Measurements from ENCODE around the gene ONECUT1.
A peak's percentile ranks its signal among the peaks of the same experiment; 100 is the strongest.

The ONECUT1 gene

DNA sequence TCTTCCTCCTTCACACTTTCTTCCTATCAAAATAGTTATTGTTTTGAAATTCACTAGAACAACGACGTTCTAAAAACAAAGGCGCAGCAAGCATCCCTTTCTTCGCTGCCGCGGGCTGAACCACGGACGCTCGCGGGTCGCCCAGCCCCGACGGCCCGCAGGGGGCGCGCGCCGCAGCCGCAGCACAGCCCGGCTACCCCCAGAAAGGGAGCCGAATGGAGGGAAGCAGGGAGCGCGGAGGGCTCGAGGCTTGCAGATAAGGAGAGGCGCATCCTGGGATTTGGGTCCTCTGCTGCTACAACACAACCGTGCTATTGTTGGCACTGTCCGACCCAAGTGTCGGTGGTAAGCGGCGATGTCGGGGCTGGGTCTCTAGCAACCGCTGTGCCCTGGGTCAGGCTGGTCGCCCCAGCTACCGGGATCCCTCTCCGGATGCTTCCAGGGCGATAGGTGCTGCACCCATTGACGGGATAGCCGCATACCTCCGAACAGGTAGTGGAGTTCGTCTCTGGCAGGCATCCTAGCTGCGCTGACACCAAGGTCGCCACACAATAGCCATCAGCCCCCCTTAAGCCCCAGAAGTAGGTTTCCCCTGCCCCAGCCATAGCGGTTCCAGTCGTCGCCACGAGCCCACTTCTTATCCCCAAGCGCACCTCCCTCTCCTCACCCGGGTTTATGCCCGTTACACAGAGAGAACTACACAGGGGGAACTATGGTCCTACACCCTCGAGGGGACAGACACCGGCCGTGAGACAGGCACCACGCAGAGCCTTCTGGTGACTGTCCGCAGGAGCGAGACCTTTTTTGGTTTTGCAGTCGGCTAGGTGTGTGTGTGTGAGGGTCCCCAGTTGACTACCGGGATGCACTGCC is 6.0 kb downstream of the ONECUT1 start:
- no peak for DNase-seq (ENCODE audit: low read depth, low spot score)
- no peak overlapping the region for H3K27ac ChIP-seq

- DNase-seq (ENCODE audit: low read depth, low spot score): no peak
- no peak overlapping the region for H3K27ac ChIP-seq
Measured at GRCh38 chr15:52783191-52783829, 6.8 kb downstream of the ONECUT1 start.

DNA sequence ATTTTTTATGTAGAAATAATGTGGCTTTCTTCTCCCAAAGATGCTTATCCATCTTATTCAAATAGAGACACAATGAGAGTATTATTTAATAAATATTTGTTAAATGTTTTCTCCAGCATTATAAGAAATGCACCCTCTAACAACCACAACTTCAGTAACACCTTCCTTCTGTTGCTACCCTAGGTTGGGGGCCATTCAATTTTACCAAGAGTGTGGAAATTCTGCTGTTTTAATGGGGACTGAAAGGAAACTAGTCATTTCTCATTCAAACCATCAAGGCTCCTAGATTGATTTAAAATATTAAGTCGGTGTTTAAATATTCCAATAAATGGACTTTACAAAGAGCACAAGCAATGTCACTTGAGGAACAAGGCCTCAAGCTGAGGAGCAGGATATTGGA is 7.6 kb downstream of the ONECUT1 start:
- DNase-seq (ENCODE audit: low read depth, low spot score): no peak
- no peak overlapping the region for H3K27ac ChIP-seq

DNA sequence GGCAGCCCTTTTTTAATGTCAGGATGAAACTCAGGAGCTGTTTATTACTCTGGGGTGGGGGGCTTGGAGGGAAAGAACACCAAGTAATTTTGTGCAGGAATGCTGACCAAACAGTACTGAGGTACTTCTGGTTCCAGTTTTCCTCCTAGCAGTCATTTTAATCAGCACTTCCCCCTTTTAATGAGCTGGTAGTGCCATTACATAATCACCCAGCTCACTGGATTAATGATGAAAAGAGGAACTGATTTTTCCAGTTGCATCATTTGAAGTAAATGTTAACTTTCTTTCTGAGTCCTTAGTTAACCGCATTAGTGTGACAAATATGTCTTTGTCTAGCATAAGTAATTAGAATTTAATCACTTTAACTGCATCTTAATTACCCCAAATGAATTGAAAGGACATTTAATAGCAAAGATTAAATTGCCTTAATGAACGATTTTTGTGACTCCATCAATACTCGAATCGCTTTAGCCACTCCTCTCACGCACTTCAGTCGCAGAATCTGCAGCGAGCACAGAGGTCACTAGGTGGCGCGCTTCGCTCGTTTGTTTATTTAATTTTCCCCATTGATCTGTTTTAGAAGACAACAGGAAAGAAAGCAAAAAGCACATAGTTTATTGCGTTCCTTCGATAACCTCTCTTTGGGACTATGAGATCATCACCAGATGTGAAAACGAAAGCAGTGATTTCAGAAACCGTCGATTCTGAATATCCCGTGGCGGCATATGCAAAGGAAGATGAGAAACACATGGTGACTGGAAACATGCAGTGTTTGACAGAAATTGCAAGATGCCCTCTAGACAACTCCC is 9.8 kb downstream of the ONECUT1 start:
- H3K27ac ChIP-seq: no peak overlapping the region
- DNase-seq (ENCODE audit: low read depth, low spot score): no peak

GRCh38 chr15:52778457-52778856 is 11.7 kb downstream of the ONECUT1 start:
- no peak overlapping the region for H3K27ac ChIP-seq
- DNase-seq (ENCODE audit: low read depth, low spot score): no peak

- no peak overlapping the region for H3K27ac ChIP-seq
- peak; percentile 18 for DNase-seq (ENCODE audit: low read depth, low spot score)
Measured at GRCh38 chr15:52772766-52773165, 17.4 kb downstream of the ONECUT1 start.

DNA sequence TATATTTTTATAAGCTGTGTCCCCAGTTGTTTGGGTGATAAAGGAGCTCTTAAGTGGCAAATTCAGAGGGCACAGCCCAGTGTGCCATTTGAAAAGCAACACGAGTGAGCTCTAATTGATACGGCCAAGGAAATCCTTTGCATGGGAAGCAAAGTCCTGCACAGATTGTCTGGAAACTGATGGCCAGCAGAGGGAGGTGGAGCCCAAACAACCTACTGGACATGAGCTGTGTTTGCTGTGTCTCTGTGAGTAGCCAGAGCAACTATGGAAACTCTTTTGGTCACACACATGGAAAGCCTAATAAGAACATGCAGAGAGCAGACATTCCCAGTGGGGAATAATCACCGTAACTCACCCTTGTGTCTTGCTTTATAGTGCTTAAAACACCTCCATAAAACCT is 24.4 kb downstream of the ONECUT1 start:
- H3K27ac ChIP-seq: no peak overlapping the region
- DNase-seq (ENCODE audit: low read depth, low spot score): no peak

GRCh38 chr15:52764731-52765130 is 25.4 kb downstream of the ONECUT1 start:
- DNase-seq (ENCODE audit: low read depth, low spot score): no peak
- no peak overlapping the region for H3K27ac ChIP-seq

DNA sequence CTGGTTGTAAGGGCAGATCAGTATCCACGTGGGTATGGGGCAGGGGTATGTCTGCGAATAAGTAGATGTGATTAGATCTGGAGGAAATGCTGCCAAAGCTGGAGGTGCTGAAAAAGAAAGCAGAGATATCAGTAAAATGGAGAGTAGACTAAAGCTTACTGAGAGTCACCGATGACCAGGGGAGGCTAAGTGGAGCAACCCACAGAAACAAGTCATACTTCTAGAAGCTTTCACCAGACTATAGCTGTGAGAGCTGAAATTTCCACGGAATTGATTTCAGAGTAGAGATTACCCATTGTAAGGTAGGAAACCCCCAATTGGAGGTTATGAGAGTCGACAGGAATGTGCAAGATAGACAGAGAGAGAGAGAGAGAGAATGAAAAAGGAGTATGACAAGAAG is 27.5 kb downstream of the ONECUT1 start:
- H3K27ac ChIP-seq: no peak overlapping the region
- DNase-seq (ENCODE audit: low read depth, low spot score): no peak

DNA sequence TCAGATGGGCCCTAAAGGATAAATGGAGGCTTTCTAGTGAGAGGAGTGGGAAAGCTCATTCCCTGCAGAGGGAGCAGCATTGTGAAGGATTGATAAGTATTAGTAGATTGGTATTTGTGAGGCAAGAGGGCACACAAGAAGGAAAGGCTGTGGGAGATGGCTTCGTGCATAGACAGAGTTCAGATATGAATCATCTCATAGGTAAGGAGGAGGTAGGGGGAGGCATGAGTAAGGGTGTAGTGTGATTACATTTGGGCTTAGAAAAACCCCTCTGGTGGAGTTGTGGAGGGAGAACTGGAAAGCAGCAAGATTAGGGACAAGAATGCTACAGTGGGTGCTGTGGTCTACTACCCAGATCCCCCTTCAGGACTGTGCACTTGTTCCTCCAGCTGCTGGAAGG is 29.6 kb downstream of the ONECUT1 start:
- no peak for DNase-seq (ENCODE audit: low read depth, low spot score)
- H3K27ac ChIP-seq: no peak overlapping the region

DNA sequence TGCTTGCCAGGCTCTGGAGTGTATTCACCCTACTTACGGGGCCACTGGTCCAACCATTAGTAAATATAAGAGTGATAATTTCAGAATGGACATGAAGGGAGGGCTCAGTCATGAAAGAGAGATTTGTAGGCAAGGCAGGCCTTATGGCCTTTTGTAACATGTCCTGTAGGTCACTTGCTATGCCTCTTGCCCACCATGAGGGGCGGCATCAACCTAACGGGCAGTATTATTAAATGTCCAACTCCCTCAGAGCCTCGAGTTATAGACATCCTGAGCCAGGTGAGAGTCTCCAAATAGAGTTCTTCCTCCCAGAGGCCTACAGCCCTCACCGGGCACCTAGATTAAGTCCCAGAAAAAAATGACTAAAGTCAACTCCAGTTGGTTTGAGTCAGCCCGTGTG is 30.2 kb downstream of the ONECUT1 start:
- no peak for DNase-seq (ENCODE audit: low read depth, low spot score)

GRCh38 chr15:52757496-52757895 is 32.6 kb downstream of the ONECUT1 start:
- DNase-seq (ENCODE audit: low read depth, low spot score): no peak
- no peak overlapping the region for H3K27ac ChIP-seq

More for the DNA sequence above, 30.2 kb downstream of the ONECUT1 start:
- no peak overlapping the region for H3K27ac ChIP-seq

DNA sequence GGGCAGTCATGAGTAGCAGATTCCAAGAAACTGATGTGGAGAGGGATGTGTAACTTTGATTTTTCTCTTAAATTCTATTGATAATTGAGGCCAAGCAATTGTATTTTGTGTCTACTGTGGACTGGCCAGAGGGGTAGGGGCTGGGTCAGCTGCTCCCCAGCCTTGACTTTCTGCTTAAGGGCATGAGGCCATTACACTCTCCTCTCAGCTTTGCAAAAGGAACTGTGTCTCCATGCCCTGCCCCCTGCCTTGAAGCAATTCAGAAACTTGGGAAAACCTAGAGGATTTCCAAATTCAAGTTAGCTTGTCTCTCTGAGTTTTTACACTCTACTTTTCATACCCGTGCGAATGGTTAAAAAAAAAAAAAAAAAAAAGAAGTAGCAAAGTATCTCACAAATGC is 38.6 kb downstream of the ONECUT1 start:
- DNase-seq (ENCODE audit: low read depth, low spot score): no peak
- no peak overlapping the region for H3K27ac ChIP-seq

- no peak for DNase-seq (ENCODE audit: low read depth, low spot score)
- no peak overlapping the region for H3K27ac ChIP-seq
Measured at GRCh38 chr15:52749258-52749657, 40.9 kb downstream of the ONECUT1 start.

- H3K27ac ChIP-seq: no peak overlapping the region
- DNase-seq (ENCODE audit: low read depth, low spot score): no peak
Measured at GRCh38 chr15:52746162-52746757, 43.9 kb downstream of the ONECUT1 start.

GRCh38 chr15:52745326-52746161 is 44.6 kb downstream of the ONECUT1 start:
- no peak for DNase-seq (ENCODE audit: low read depth, low spot score)
- H3K27ac ChIP-seq: no peak overlapping the region

DNA sequence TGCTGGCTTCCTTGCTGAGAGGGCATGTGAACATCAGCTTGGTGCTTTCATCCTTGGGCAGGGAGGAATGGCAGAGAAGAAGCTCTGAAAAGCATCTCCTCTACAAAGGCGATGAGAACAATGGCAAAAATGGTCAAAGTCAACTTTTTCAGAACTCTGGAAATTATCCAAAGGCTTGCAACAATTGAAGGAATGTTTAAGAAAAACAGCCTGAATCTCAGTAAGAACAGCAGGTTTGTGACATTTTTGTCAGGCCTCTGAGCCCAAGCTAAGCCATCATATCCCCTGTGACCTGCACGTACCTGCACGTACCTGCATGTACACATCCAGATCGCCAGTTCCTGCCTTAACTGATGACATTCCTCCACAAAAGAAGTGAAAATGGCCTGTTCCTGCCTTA is 51.8 kb downstream of the ONECUT1 start:
- peak overlapping the region; percentile 20 for H3K27ac ChIP-seq
- DNase-seq (ENCODE audit: low read depth, low spot score): no peak

- peak overlapping the region; percentile 20 for H3K27ac ChIP-seq
- no peak for DNase-seq (ENCODE audit: low read depth, low spot score)
Measured at GRCh38 chr15:52737720-52738119, 52.4 kb downstream of the ONECUT1 start.

DNA sequence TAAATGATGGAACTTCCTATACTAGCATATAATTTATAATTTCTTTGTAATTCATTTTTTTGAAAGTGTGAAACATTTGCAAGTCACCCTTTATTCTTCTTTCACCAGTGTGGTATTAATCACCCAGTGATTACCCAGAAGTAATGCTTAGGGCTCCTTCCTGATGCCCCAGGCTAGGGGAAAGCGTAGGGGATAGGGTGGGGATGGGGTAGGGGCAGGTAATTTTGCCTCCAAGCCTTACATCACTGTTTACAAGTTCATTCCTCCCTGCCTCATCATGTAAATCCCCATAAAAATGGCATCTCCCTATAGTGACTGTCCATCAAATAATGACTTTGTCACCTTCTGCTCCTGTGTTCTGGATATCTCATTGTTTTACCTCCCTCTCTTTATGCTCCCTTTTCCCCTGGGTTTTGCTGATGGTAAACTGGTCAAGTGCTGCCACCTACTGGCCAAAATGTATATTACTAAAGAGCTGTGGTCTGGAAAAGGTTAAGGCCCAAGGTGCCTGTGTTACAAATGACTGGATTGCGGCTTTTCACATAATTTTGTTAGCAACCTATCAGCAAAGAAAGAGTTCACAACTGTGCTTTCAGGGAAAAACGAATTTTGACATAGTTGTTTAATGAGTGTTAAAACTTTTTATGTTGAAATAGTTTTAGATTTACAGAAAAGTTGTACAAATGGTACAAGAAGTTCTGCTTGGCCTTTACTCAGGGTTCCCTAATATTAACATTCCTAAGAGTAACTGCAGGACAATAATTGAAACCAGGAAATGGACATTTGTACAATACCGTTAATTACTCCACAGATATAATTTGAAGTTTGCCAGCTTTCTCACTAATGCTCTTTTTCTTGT is 54.7 kb downstream of the ONECUT1 start:
- peak; percentile 18 for DNase-seq (ENCODE audit: low read depth, low spot score)
- no peak overlapping the region for H3K27ac ChIP-seq
